ENCODE data around the gene HNRNPC.

GRCh38 chr14:21261824-21262223 is 7.4 kb downstream of the HNRNPC start:
- TF ChIP-seq MYC (IDR thresholded peaks at IDR 0.05; ENCODE audit: insufficient read depth, insufficient read length, insufficient replicate concordance, low read length, severe bottlenecking): no peak
- TF ChIP-seq NRF1 (conservative IDR thresholded peaks at IDR 0.05; ENCODE audit: low read depth, low read length): no peak
- TF ChIP-seq SP1 (IDR thresholded peaks at IDR 0.05; ENCODE audit: low read depth, low read length): no peak
- no peak for TF ChIP-seq NFYB (IDR thresholded peaks at IDR 0.05; ENCODE audit: insufficient read depth, low read depth, low read length)
- TF ChIP-seq POU2F2 (IDR thresholded peaks at IDR 0.05; ENCODE audit: borderline replicate concordance, low read depth, low read length): no peak
- no peak for TF ChIP-seq MAX (IDR thresholded peaks at IDR 0.05; ENCODE audit: low read depth, low read length)
- no peak for TF ChIP-seq NFIC (IDR thresholded peaks at IDR 0.05; ENCODE audit: low read depth, low read length)

All from GM12878 (cell line).